Colonic mucosa (tissue), 4 donors: Measurements from ENCODE around the gene CDCP1. TPM values are rescaled to one million over a fixed set of nuclear protein-coding genes. Genes with fewer than 3 reads are reported as not detected.
A peak's percentile ranks its signal among the peaks of the same experiment; 100 is the strongest.
"Not testable (repeated sequence)": the region's sequence is repeated elsewhere in the genome, so short reads cannot be mapped to it uniquely, and the experiment has no call there.

Experiments used
- DNase-seq: peaks from one replicate; pipeline ENCODE4 v3.0.0-alpha.2; 2020
- H3K27ac ChIP-seq: fragments of 200-600 bp; one replicate; pipeline ENCODE4 v1.8.0; 2021
- H3K27me3 ChIP-seq: fragments of 200-600 bp; one replicate; pipeline ENCODE4 v1.8.0; 2021
- H3K36me3 ChIP-seq: fragments of 200-600 bp; one replicate; pipeline ENCODE4 v1.8.0; 2021
- H3K4me1 ChIP-seq: fragments of 200-600 bp; one replicate; pipeline ENCODE4 v1.8.0; 2021; ENCODE audit warnings: mild to moderate bottlenecking
- H3K4me3 ChIP-seq: fragments of 200-600 bp; one replicate; pipeline ENCODE4 v1.8.0; 2021
- H3K9ac ChIP-seq, 2 donors: one replicate each; pipeline ENCODE4 v1.7.0; 2013; ENCODE audit warnings: control low read depth in 2 of 2, low read depth in 2 of 2, low read length in 2 of 2
- H3K9me3 ChIP-seq: fragments of 200-600 bp; one replicate; pipeline ENCODE4 v1.8.0; 2021
- intact Hi-C: fragments of 100-400 bp; cut with DNase I; formaldehyde crosslinking; loops from one replicate; pipeline ENCODE4 v1.14.1; 2022
- total RNA-seq, 2 donors: library from RNA; stranded (reverse); fragmentation: NEBNext Ultra II Directional in 1 of 2; extraction: Animal tissue kit (Norgen Biotek cat#: 25700) in 1 of 2; gene quantifications; one replicate each; pipeline ENCODE4 v1.2.1, GENCODE V29; 2021
- TF ChIP-seq, protein P1 (sequence below): fragments of 200-600 bp; IDR thresholded peaks from one replicate; pipeline ENCODE4 v1.8.0; 2022; ENCODE audit warnings: antibody characterized with exemption, mild to moderate bottlenecking
- donor health status: healthy.
- donor health status: DM: no; HTN: no; CAD: no.
- donor health status: DM: no; HTN: no; CAD: no.

The CDCP1 gene
- total RNA-seq, 2 donors from 2014 or later: 84.5 to 107 TPM

DNA sequence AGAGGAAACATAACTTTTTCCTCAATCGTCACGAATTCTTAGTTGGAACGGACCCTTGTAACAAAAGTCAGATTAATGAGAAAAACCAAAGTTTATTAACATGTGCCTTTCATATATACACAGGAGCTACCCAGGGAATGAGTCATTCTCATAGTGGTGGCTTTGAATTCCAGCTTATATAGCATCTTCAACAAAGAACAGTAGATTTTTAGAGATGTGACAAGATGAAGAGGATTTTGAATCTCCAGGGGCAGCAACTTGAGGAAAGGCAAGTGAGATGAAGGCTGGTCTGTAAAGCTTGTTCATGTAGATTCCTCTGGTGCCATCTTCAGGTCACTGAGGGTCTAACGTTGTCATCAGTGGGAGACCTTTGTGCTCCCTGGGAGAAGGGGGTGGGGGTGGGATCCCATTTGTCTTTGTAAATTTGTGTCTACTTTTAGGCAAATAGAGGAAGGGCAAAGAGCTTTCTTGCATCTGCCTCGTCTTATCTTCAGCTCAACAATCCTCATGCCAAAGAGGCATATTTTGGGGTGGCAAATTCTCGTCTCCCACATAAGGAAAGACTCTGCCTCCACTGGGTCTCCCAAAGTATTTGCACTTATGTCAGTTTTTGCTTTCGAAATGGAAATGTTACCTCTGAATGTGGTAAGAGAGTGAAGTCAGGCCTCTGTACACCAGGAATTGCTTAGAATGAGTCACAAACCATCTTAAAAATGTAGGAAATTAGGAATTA is 90.6 kb downstream of the CDCP1 start:
- Histone ChIP-seq H3K9me3 (no peaks in the 10 kb centered on the region), H3K27ac (peak overlapping the region; percentile 17), H3K27me3 (no peaks in the 10 kb centered on the region), H3K36me3 (no peaks in the 10 kb centered on the region), H3K4me1 (no peaks in the 10 kb centered on the region), H3K4me3 (no peak overlapping the region), H3K9ac (no peak overlapping the region)
- DNase-seq: no peak
- intact Hi-C loops: no loop called here
- TF ChIP-seq, protein P1, sequence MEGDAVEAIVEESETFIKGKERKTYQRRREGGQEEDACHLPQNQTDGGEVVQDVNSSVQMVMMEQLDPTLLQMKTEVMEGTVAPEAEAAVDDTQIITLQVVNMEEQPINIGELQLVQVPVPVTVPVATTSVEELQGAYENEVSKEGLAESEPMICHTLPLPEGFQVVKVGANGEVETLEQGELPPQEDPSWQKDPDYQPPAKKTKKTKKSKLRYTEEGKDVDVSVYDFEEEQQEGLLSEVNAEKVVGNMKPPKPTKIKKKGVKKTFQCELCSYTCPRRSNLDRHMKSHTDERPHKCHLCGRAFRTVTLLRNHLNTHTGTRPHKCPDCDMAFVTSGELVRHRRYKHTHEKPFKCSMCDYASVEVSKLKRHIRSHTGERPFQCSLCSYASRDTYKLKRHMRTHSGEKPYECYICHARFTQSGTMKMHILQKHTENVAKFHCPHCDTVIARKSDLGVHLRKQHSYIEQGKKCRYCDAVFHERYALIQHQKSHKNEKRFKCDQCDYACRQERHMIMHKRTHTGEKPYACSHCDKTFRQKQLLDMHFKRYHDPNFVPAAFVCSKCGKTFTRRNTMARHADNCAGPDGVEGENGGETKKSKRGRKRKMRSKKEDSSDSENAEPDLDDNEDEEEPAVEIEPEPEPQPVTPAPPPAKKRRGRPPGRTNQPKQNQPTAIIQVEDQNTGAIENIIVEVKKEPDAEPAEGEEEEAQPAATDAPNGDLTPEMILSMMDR: no peak

DNA sequence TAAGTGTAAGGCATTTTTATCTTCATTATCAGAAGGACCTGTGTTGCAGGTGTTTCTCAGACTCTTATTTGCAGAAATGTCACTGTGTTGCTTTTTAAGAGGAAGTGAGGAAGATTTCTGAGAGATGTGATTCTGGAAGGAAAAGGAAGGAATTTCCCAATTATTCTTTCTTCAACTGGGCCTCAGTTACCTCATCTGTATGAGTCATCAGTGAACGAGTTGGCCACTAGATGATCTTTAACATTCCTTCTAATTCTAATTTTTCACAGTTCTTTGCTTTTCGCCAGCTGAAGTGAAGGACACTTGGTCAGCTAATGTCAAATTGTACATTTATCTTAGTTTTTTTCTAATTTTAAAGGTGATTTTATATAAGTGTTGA is 91.2 kb downstream of the CDCP1 start:
- H3K36me3 ChIP-seq: no peaks in the 10 kb centered on the region
- TF ChIP-seq, protein P1: no peak
- no peaks in the 10 kb centered on the region for H3K9me3 ChIP-seq
- intact Hi-C loops: no loop called here
- no peaks in the 10 kb centered on the region for H3K4me1 ChIP-seq
- H3K27ac ChIP-seq: peak overlapping the region; percentile 17
- H3K27me3 ChIP-seq: no peaks in the 10 kb centered on the region
- no peak for DNase-seq
- no peak overlapping the region for H3K4me3 ChIP-seq
- H3K9ac ChIP-seq: no peak overlapping the region

DNA sequence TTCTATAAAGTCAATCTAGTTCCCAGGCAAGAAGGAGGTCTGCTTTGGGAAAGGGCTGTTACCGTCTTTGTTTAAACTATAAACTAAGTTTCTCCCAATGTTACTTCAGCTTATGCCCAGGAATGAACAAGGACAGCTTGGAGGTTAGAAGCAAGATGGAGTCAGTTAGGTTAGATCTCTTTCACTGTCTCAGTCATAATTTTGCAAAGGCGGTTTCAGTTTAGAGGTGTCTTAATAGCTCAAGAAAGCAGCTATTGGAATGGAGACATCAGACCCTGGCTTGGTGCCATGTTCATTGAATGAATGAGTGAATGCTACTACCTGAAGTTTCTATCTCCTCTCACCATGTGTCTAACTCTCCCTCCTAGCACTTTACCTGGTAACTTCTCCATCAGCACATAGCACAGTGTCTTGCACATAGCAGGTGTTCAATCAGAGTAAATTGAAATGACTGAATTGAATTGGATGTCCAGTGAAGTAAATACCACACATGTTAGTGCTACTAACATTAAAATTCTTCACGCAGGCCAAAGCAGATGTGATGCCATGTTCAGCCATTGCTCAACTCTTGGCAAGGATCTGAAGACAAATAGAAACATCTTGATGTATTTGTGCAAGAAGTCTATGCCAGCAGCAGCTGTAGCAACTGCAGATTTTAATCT is 91.9 kb downstream of the CDCP1 start:
- H3K27ac ChIP-seq: no peak overlapping the region
- no peak overlapping the region for H3K9ac ChIP-seq
- intact Hi-C loops: no loop called here
- no peak for DNase-seq
- H3K36me3 ChIP-seq: no peaks in the 10 kb centered on the region
- H3K4me1 ChIP-seq: no peaks in the 10 kb centered on the region
- no peaks in the 10 kb centered on the region for H3K9me3 ChIP-seq
- TF ChIP-seq, protein P1: no peak
- H3K27me3 ChIP-seq: no peaks in the 10 kb centered on the region
- H3K4me3 ChIP-seq: no peak overlapping the region

DNA sequence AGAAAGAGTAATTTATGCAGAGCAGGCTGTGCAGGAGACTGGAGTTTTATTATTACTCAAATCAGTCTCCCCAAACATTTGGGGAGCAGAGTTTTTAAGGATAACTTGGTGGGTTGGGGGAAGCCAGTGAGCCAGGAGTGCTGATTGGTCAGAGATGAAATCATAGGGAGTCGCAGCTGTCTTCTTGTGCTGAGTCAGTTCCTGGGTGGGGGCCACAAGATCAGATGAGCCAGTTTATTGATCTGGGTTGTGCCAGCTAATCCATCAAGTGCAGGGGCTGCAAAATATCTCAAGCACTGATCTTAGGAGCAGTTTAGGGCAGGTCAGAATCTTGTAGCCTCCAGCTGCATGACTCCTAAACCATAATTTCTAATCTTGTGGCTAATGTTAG is 92.4 kb downstream of the CDCP1 start:
- H3K27ac ChIP-seq, H3K4me1 ChIP-seq, H3K4me3 ChIP-seq, DNase-seq, H3K9me3 ChIP-seq, H3K36me3 ChIP-seq, H3K27me3 ChIP-seq, H3K9ac ChIP-seq, intact Hi-C loops: not testable (repeated sequence)

DNA sequence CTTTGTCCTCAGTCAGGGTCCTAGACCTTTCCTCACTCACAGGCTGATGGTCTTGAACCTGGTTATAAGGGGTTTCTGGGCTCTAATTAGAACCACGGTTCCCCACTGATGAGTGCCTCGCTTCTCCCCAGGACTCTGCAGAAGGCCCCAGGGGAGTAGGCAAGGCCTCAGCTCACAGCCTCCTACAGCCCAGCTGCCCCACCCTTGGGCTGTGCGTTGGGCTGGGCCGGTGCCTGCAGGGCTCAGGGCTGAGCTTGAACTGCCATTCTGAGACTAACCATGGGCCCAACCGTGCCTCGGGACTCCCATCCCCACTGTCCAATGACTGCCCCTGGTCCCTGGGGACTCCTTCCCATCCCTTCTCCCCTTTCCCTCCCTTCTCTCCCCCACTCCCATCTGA is 94.5 kb downstream of the CDCP1 start:
- no peak for DNase-seq
- Histone ChIP-seq H3K27me3 (no peaks in the 10 kb centered on the region), H3K9ac (no peak overlapping the region), H3K4me1 (no peaks in the 10 kb centered on the region), H3K36me3 (no peaks in the 10 kb centered on the region), H3K9me3 (no peaks in the 10 kb centered on the region), H3K4me3 (no peak overlapping the region), H3K27ac (no peak overlapping the region)
- intact Hi-C loops: no loop called here
- TF ChIP-seq, protein P1: no peak

DNA sequence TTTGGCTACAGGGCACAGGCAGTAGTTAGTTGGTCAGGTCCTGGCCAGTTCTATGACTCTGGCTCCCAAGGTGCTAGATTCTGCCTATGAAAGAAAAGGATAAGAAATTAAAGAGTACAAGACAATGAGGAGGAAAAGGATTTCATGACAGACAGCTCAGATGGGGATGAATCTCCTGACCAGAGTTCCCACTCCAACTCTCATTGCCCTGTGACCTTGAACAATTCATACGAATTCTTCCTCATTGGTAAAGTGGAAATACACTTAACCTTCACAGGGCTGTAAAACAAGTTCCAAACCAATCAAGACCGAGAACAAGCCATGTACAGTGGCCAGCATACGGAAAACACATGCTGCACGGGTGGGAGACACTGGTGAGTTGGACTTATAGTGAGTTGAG is 96.4 kb downstream of the CDCP1 start:
- TF ChIP-seq, protein P1: no peak
- Histone ChIP-seq H3K4me3 (no peak overlapping the region), H3K9ac (no peak overlapping the region), H3K36me3 (no peaks in the 10 kb centered on the region), H3K27ac (no peak overlapping the region), H3K27me3 (no peaks in the 10 kb centered on the region), H3K4me1 (no peaks in the 10 kb centered on the region), H3K9me3 (no peaks in the 10 kb centered on the region)
- no peak for DNase-seq
- intact Hi-C loops: no loop called here
